ENCODE results near the gene SLC12A2.

SLC12A2 gene

GRCh38 chr5:128174951-128175350 lies 91.4 kb downstream of the SLC12A2 start:
- DNase-seq, result no peak

GRCh38 chr5:128192368-128192767 lies 108.8 kb downstream of the SLC12A2 start:
- no peak for DNase-seq

GRCh38 chr5:128193665-128194390 lies 110.3 kb downstream of the SLC12A2 start:
- DNase-seq, result peak; percentile 11

- DNase-seq, result no peak
These were observed 111.8 kb downstream of the SLC12A2 start for GRCh38 chr5:128195316-128195715.

- no peak for DNase-seq
These were observed 112.5 kb downstream of the SLC12A2 start for GRCh38 chr5:128196080-128196479.

- DNase-seq, result peak; percentile 46
These were observed 113.2 kb downstream of the SLC12A2 start for GRCh38 chr5:128196791-128197190.

- DNase-seq, result peak; percentile 54
These were observed 114.4 kb downstream of the SLC12A2 start for GRCh38 chr5:128197896-128198522.

GRCh38 chr5:128199104-128199503 lies 115.5 kb downstream of the SLC12A2 start:
- no peak for DNase-seq

GRCh38 chr5:128199611-128200010 lies 116.0 kb downstream of the SLC12A2 start:
- no peak for DNase-seq

- DNase-seq, result peak; percentile 83
These were observed 117.7 kb downstream of the SLC12A2 start for GRCh38 chr5:128201065-128201926.

- peak; percentile 8 for DNase-seq
These were observed 118.8 kb downstream of the SLC12A2 start for GRCh38 chr5:128202320-128202719.

- no peak for DNase-seq
These were observed 124.9 kb downstream of the SLC12A2 start for GRCh38 chr5:128208436-128208835.

GRCh38 chr5:128212191-128212806 lies 128.7 kb downstream of the SLC12A2 start:
- DNase-seq, result no peak

GRCh38 chr5:128213340-128213739 lies 129.8 kb downstream of the SLC12A2 start:
- peak; percentile 77 for DNase-seq

- no peak for DNase-seq
These were observed 130.3 kb downstream of the SLC12A2 start for GRCh38 chr5:128213833-128214232.

GRCh38 chr5:128216285-128216684 lies 132.7 kb downstream of the SLC12A2 start:
- no peak for DNase-seq

- no peak for DNase-seq
These were observed 133.4 kb downstream of the SLC12A2 start for GRCh38 chr5:128216860-128217531.

GRCh38 chr5:128220841-128221240 lies 137.3 kb downstream of the SLC12A2 start:
- DNase-seq, result no peak

GRCh38 chr5:128224336-128224735 lies 140.8 kb downstream of the SLC12A2 start:
- no peak for DNase-seq

GRCh38 chr5:128225245-128226030 lies 141.9 kb downstream of the SLC12A2 start:
- DNase-seq, result no peak

GRCh38 chr5:128228008-128228407 lies 144.4 kb downstream of the SLC12A2 start:
- peak; percentile 13 for DNase-seq

- no peak for DNase-seq
These were observed 145.0 kb downstream of the SLC12A2 start for GRCh38 chr5:128228521-128228920.
